Measurements from ENCODE around the gene ATP1B2.

GRCh38 chr17:7654832-7655540 is 4.3 kb downstream of the ATP1B2 start:
- TF ChIP-seq CTCF (conservative IDR thresholded peaks at IDR 0.05) (no peak), EZH2 (IDR thresholded peaks at IDR 0.05; ENCODE audit: low read depth) (no peak)
